Renal cortex interstitium (tissue), 11 donors: ENCODE results near the gene MTFR1L. TPM values are rescaled to one million over a fixed set of nuclear protein-coding genes. Genes with fewer than 3 reads are reported as not detected.

Experiments
- DNase-seq, 11 donors: peaks; one replicate each; pipeline ENCODE4 v3.0.0-alpha.2; 2013; ENCODE audit warnings: low read depth in 9 of 11, low spot score in 4 of 11; ENCODE audit errors: extremely low read depth in 1 of 11
- polyA plus RNA-seq, 3 donors: library from polyadenylated mRNA; unstranded; fragments of 120-200 nt; gene quantifications; one replicate each; pipeline ENCODE4 v1.2.1, GENCODE V29; 2013; ENCODE audit not compliant: insufficient read length in 3 of 3

MTFR1L gene
- polyA plus RNA-seq, 3 donors, result 91.0 to 103 (median 97.6) TPM

- no peak for DNase-seq
These were observed 37.0 kb upstream of the MTFR1L start for GRCh38 chr1:25782608-25783201.

- DNase-seq, result no peak
These were observed 35.1 kb upstream of the MTFR1L start for GRCh38 chr1:25784575-25785051.

- no peak for DNase-seq
These were observed 34.3 kb upstream of the MTFR1L start for GRCh38 chr1:25785333-25786067.

GRCh38 chr1:25786887-25787759 lies 32.6 kb upstream of the MTFR1L start:
- no peak for DNase-seq

GRCh38 chr1:25787760-25788166 lies 32.0 kb upstream of the MTFR1L start:
- no peak for DNase-seq

GRCh38 chr1:25790472-25790871 lies 29.3 kb upstream of the MTFR1L start:
- DNase-seq, result no peak

GRCh38 chr1:25792115-25792514 lies 27.6 kb upstream of the MTFR1L start:
- no peak for DNase-seq

- no peak for DNase-seq
These were observed 26.1 kb upstream of the MTFR1L start for GRCh38 chr1:25793585-25794170.

- DNase-seq, result no peak
These were observed 25.4 kb upstream of the MTFR1L start for GRCh38 chr1:25794325-25794724.

- no peak for DNase-seq
These were observed 24.5 kb upstream of the MTFR1L start for GRCh38 chr1:25795211-25795610.

- DNase-seq, result no peak
These were observed 23.6 kb upstream of the MTFR1L start for GRCh38 chr1:25795946-25796810.

- peak in 5 of 11 donors; percentile 58 to 77 (median 70) for DNase-seq
These were observed 22.8 kb upstream of the MTFR1L start for GRCh38 chr1:25796811-25797458.

- DNase-seq, result no peak
These were observed 21.8 kb upstream of the MTFR1L start for GRCh38 chr1:25797939-25798338.

- DNase-seq, result no peak
These were observed 20.9 kb upstream of the MTFR1L start for GRCh38 chr1:25798666-25799351.

- DNase-seq, result no peak
These were observed 20.3 kb upstream of the MTFR1L start for GRCh38 chr1:25799352-25799934.

- peak in 1 of 11 donors; percentile 44 for DNase-seq
These were observed 19.6 kb upstream of the MTFR1L start, which contains the start of gene SELENON for GRCh38 chr1:25799935-25800702. SELENON (plus strand) TSS chr1:25800193; CDS start chr1:25800231, 38 bp downstream.
